A549 (cell line): ENCODE data around the gene ADGRL2. TPM values are rescaled to one million over a fixed set of nuclear protein-coding genes. Genes with fewer than 3 reads are reported as not detected.

Experiments
- ATAC-seq, 2 experiments: fragments of 200-7000 bp in 1 of 2; fragments of >200 bp in 1 of 2; cut with Nextera tagmentation in 1 of 2; cut with Tn5 transposase in 1 of 2; 3 replicates each; pipeline versions ENCODE4 v1.8.0 to v1.9.1; 2018 to 2020; ENCODE audit warnings: mild to moderate bottlenecking in 1 of 2, moderate library complexity in 1 of 2
- CTCF ChIA-PET: fragments of 300-600 bp; sonication (Branson Sonifier 250); formaldehyde crosslinking; extraction: SDS; loops from one replicate; lab custom pipeline; 2021; ENCODE audit warnings: antibody characterized with exemption, inconsistent platforms; lab: Yijun Ruan, JAX
- POLR2A ChIA-PET: fragments of 350-600 bp; formaldehyde crosslinking; extraction: SDS; loops from one replicate; lab custom pipeline; 2021; ENCODE audit warnings: antibody characterized with exemption, inconsistent platforms; lab: Yijun Ruan, JAX
- DNase-seq, 2 experiments: peaks; one replicate each; pipeline versions ENCODE4 v3.0.0 to v3.0.0-alpha.2; 2011 to 2016; ENCODE audit warnings: low read depth in 1 of 2, low spot score in 1 of 2
- FAIRE-seq: peaks from 2 replicates; lab custom pipeline; 2011; peaks lifted over from hg19 to GRCh38; lab: Jason Lieb, UNC
- H3K27ac ChIP-seq, 2 experiments: fragments of >200 bp; sonication (Bioruptor Twin); formaldehyde crosslinking; 3 replicates each; pipeline ENCODE4 v1.5.1; 2016 to 2017
- H3K4me1 ChIP-seq: fragments of >200 bp; sonication (Bioruptor Twin); formaldehyde crosslinking; 3 replicates; pipeline ENCODE4 v1.6.1; 2016
- H3K4me2 ChIP-seq: fragments of >200 bp; sonication (Bioruptor Twin); formaldehyde crosslinking; 3 replicates; pipeline ENCODE4 v1.6.1; 2016
- H3K4me3 ChIP-seq: fragments of >200 bp; sonication (Bioruptor Twin); formaldehyde crosslinking; 3 replicates; pipeline ENCODE4 v1.5.1; 2016
- H3K9me3 ChIP-seq: fragments of >200 bp; sonication (Bioruptor Twin); formaldehyde crosslinking; 3 replicates; pipeline ENCODE4 v1.6.1; 2016
- BCL3 ChIP-seq: fragments of >200 bp; sonication (Bioruptor Twin); formaldehyde crosslinking; IDR thresholded peaks from 3 replicates; pipeline ENCODE4 v1.6.1; 2016
- BHLHE40 ChIP-seq: IDR thresholded peaks from 2 replicates; pipeline ENCODE4 v1.6.1; 2012; ENCODE audit warnings: low read depth, low read length, inconsistent platforms
- CBX2 ChIP-seq: fragments of 200-600 bp; sonication (generic); IDR thresholded peaks from 2 replicates; pipeline ENCODE4 v1.6.1; 2016; ENCODE audit warnings: low read depth, mild to moderate bottlenecking, borderline replicate concordance
- CEBPB ChIP-seq, 2 experiments: fragments of >200 bp in 1 of 2; sonication (Bioruptor Twin) in 1 of 2; formaldehyde crosslinking in 1 of 2; IDR thresholded peaks; 2 replicates each; pipeline ENCODE4 v1.6.1; 2012 to 2016
- CHD4 ChIP-seq: fragments of 200-600 bp; sonication (generic); IDR thresholded peaks from 2 replicates; pipeline ENCODE4 v1.6.1; 2016; ENCODE audit warnings: antibody characterized with exemption, mild to moderate bottlenecking, borderline replicate concordance
- E2F6 ChIP-seq: IDR thresholded peaks from 2 replicates; pipeline ENCODE4 v1.6.1; 2012; ENCODE audit warnings: low read depth, borderline replicate concordance
- FOSB ChIP-seq: fragments of 250-450 bp; sonication (Bioruptor Pico); IDR thresholded peaks from 2 replicates; pipeline ENCODE4 v1.5.0; 2020; ENCODE audit warnings: mild to moderate bottlenecking, moderate library complexity
- GATA3 ChIP-seq: IDR thresholded peaks from 2 replicates; pipeline ENCODE4 v1.6.1; 2012; ENCODE audit warnings: borderline replicate concordance
- HDAC2 ChIP-seq: fragments of 200-600 bp; sonication (generic); IDR thresholded peaks from 2 replicates; pipeline ENCODE4 v1.6.1; 2016
- HEYL ChIP-seq: fragments of 250-450 bp; sonication (Bioruptor Pico); IDR thresholded peaks from 2 replicates; pipeline ENCODE4 v1.8.0; 2021; ENCODE audit warnings: mild to moderate bottlenecking, moderate library complexity
- HMGXB4 ChIP-seq: fragments of 250-450 bp; sonication (Bioruptor Pico); IDR thresholded peaks from 2 replicates; pipeline ENCODE4 v1.5.0; 2021; ENCODE audit warnings: mild to moderate bottlenecking, moderate library complexity, borderline replicate concordance
- JUN ChIP-seq, 2 experiments: fragments of >200 bp; sonication (Bioruptor Twin); formaldehyde crosslinking; IDR thresholded peaks; 2 replicates in 1 of 2; 3 replicates in 1 of 2; pipeline ENCODE4 v1.6.1; 2016 to 2017
- MAFK ChIP-seq: fragments of 450-650 bp; IDR thresholded peaks from 2 replicates; pipeline ENCODE4 v1.6.1; 2014; ENCODE audit not compliant: partially characterized antibody
- MAX ChIP-seq: IDR thresholded peaks from 2 replicates; pipeline ENCODE4 v1.6.1; 2012
- NFE2L2 ChIP-seq: fragments of 150-350 bp; conservative IDR thresholded peaks from 2 replicates; pipeline ENCODE4 v1.6.1; 2014; ENCODE audit warnings: low read length
- NR3C1 ChIP-seq: fragments of >200 bp; sonication (Bioruptor Twin); formaldehyde crosslinking; IDR thresholded peaks from 3 replicates; pipeline ENCODE4 v1.6.1; 2017
- POLR2AphosphoS2 ChIP-seq: conservative IDR thresholded peaks from 2 replicates; pipeline ENCODE4 v1.6.1; 2012; ENCODE audit warnings: low read length, improper control_type of control experiment, inconsistent platforms
- RAD21 ChIP-seq, 2 experiments: fragments of >200 bp in 1 of 2; sonication (Bioruptor Twin) in 1 of 2; formaldehyde crosslinking in 1 of 2; IDR thresholded peaks in 1 of 2; conservative IDR thresholded peaks in 1 of 2; 2 replicates in 1 of 2; 3 replicates in 1 of 2; pipeline ENCODE4 v1.6.1; 2012 to 2018; ENCODE audit warnings: inconsistent platforms in 1 of 2
- RARB ChIP-seq: fragments of 250-450 bp; sonication (Bioruptor Pico); IDR thresholded peaks from 2 replicates; pipeline ENCODE4 v1.8.0; 2021; ENCODE audit warnings: mild to moderate bottlenecking, moderate library complexity
- SMC3 ChIP-seq: fragments of >200 bp; sonication (Bioruptor Twin); formaldehyde crosslinking; IDR thresholded peaks from 3 replicates; pipeline ENCODE4 v1.6.1; 2018; ENCODE audit warnings: inconsistent platforms
- USF2 ChIP-seq: fragments of 450-650 bp; IDR thresholded peaks from 2 replicates; pipeline ENCODE4 v1.6.1; 2014; ENCODE audit warnings: antibody characterized with exemption
- ZNF302 ChIP-seq: fragments of 250-450 bp; sonication (Bioruptor Pico); IDR thresholded peaks from 2 replicates; pipeline ENCODE4 v1.9.0; 2021; ENCODE audit warnings: inconsistent platforms, mild to moderate bottlenecking, moderate library complexity
- WGBS: methylation state at CpG from one replicate; pipeline ENCODE4 v1.1.6; 2017; ENCODE audit errors: missing lambda C conversion rate; 5-methylcytosine and 5-hydroxymethylcytosine counted together
- polyA plus RNA-seq, 4 experiments: library from polyadenylated mRNA; depleted of rRNA in 3 of 4; stranded (reverse); fragments of >200 nt; fragmentation: RNase III in 1 of 4; extraction: RNeasy Plus Mini Kit Qiagen cat#74134 plus additional on column Dnase treatment in 1 of 4; gene quantifications; 2 replicates in 3 of 4; 3 replicates in 1 of 4; pipeline ENCODE4 v1.2.3, GENCODE V29; 2011 to 2017

Gene ADGRL2
- polyA plus RNA-seq, 2 of the 4 experiments (the other 2 are of a cell fraction): 12.8 to 24.1 TPM

GRCh38 chr1:81797701-81798100, 3.0 kb upstream of the ADGRL2 start:
- WGBS: 92% methylated on average over 2 of the region's 2 CpGs
- TF ChIP-seq MAFK: no peak
- FAIRE-seq: no peak
- peaks cover 7% of the 10 kb centered on the region; the same call in 1 of the 3 replicates for H3K4me1 ChIP-seq
- H3K27ac ChIP-seq: no peak overlapping the region
- ATAC-seq: no peak
- no peak overlapping the region for H3K4me2 ChIP-seq
- POLR2A ChIA-PET: no interaction called here
- H3K9me3 ChIP-seq: no peaks in the 10 kb centered on the region
- CTCF ChIA-PET: no interaction called here
- H3K4me3 ChIP-seq: no peak overlapping the region
- no peak for DNase-seq

- DNase-seq (peak in 1 of 2 experiments; percentile 55), ATAC-seq (peak; percentile 20 to 30), FAIRE-seq (no peak)
- WGBS: 3% methylated on average over 31 of the region's 44 CpGs
- peak overlapping the region; percentile 85 for H3K4me2 ChIP-seq
- POLR2A ChIA-PET: interaction anchor here (1.0 kb wide), 1 partner anchor 14 kb away, joined by 4 read pairs; no protein-coding TSS in a partner anchor
- H3K4me3 ChIP-seq: peak overlapping the region; percentile 73
- no peaks in the 10 kb centered on the region for H3K9me3 ChIP-seq
- TF ChIP-seq HDAC2: peak; percentile 84
- no peak for TF ChIP-seq NFE2L2
- no peak for TF ChIP-seq BHLHE40
- CTCF ChIA-PET: interaction anchor here (1.5 kb wide), 1 partner anchor 250 kb away, joined by 3 read pairs; no protein-coding TSS in a partner anchor
- peaks cover 8% of the 10 kb centered on the region; the same call in 1 of the 3 replicates for H3K4me1 ChIP-seq
- H3K27ac ChIP-seq: peak overlapping the region; percentile 83 to 91
Measured at GRCh38 chr1:81799939-81800694, 617 bp upstream of the ADGRL2 start.

- ChIA-PET POLR2A (interaction anchor here (0.6 to 1.0 kb wide), 2 partner anchors 11 to 445 kb away, joined by 3 to 4 read pairs; no protein-coding TSS in a partner anchor), CTCF (interaction anchor here (0.7 to 1.3 kb wide), 2 partner anchors 251 to 631 kb away, joined by 3 to 4 read pairs; no protein-coding TSS in a partner anchor)
- FAIRE-seq: no peak
- Histone ChIP-seq H3K4me2 (peak overlapping the region; percentile 85), H3K4me1 (peaks cover 24% of the 10 kb centered on the region; the same call in 2 of the 3 replicates), H3K27ac (peak overlapping the region; percentile 83 to 91), H3K9me3 (no peaks in the 10 kb centered on the region), H3K4me3 (peak overlapping the region; percentile 73)
- peak; percentile 83 for TF ChIP-seq E2F6
- TF ChIP-seq HEYL (CRISPR knock-in tag): no peak
- TF ChIP-seq MAX: no peak; the same call in 1 of the 2 replicates
- peak; percentile 46 to 57 for ATAC-seq
- peak in 1 of 2 experiments; percentile 27 for DNase-seq
- 0% methylated on average over 8 of the region's 93 CpGs for WGBS
Measured at GRCh38 chr1:81801651-81802456, 1.1 kb downstream of the ADGRL2 start.

GRCh38 chr1:81802457-81802706, 1.6 kb downstream of the ADGRL2 start:
- 0% methylated on average over 6 of the region's 17 CpGs for WGBS
- ChIA-PET CTCF (interaction anchor here (0.7 to 1.3 kb wide), 2 partner anchors 252 to 631 kb away, joined by 3 to 4 read pairs; no protein-coding TSS in a partner anchor), POLR2A (interaction anchor here (0.6 to 1.0 kb wide), 2 partner anchors 10 to 444 kb away, joined by 3 to 4 read pairs; no protein-coding TSS in a partner anchor)
- FAIRE-seq (no peak), ATAC-seq (no peak; a peak in 1 of 6 replicates), DNase-seq (no peak)
- Histone ChIP-seq H3K9me3 (no peaks in the 10 kb centered on the region), H3K4me2 (peak overlapping the region; percentile 85), H3K4me1 (peaks cover 24% of the 10 kb centered on the region; the same call in 2 of the 3 replicates), H3K4me3 (peak overlapping the region; percentile 73), H3K27ac (peak overlapping the region; percentile 83 to 91)
- TF ChIP-seq HMGXB4 (CRISPR knock-in tag) (no peak), ZNF302 (CRISPR knock-in tag) (no peak), JUN (IDR thresholded peaks at IDR 0.05) (no peak), POLR2AphosphoS2 (no peak), CBX2 (no peak), CEBPB (IDR thresholded peaks at IDR 0.05) (no peak), E2F6 (no peak), SMC3 (no peak), FOSB (CRISPR knock-in tag) (no peak), USF2 (no peak), BCL3 (no peak), GATA3 (no peak), BHLHE40 (no peak), NR3C1 (no peak), CHD4 (no peak), RAD21 (conservative IDR thresholded peaks at IDR 0.05 in 1 of 2, IDR thresholded peaks at IDR 0.05 in 1 of 2) (no peak), RARB (CRISPR knock-in tag) (no peak)
